T47D (cell line): Measurements from ENCODE around the gene DNAH11.
A peak's percentile ranks its signal among the peaks of the same experiment; 100 is the strongest.

Experiments
- DNase-seq, 2 experiments: peaks; one replicate each; pipeline versions ENCODE4 v3.0.0 to v3.0.0-alpha.2; 2011 to 2012; ENCODE audit warnings: low read depth in 1 of 2, low spot score in 1 of 2
- JUND ChIP-seq: IDR thresholded peaks from 2 replicates; pipeline ENCODE4 v1.6.1; 2012; ENCODE audit warnings: low read depth
- in situ Hi-C: cut with HindIII; loops from 2 replicates; pipeline ENCODE4 v1.10.0; 2016; ENCODE audit warnings: low sequenced_read_pairs, low pct_unique_long_range_greater_than_20kb

DNAH11 gene

DNA sequence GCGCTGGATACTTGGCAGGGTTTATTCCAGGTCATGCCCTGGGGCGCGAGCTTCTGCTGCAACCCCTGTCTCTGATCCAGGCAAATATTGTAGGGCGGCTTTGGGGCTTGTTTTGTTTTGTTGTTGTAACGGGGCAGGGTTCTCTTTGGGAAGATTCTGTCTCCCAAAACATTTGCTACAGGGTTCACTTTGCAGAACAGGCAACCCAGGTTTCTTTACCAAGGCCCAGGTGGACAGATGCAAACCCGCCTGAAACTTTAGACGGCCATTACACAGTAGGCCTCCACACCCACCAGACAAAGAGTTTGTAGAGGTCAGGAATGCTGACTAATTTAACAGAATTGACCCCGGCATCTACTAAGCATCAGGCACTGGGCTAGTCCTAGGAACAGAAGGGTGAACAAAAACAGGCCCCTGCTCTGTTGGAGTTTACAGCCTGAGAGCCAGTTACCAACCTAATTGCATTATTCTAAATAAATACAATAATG is 403.4 kb downstream of the DNAH11 start:
- DNase-seq, result no peak
- no peak for TF ChIP-seq JUND
- in situ Hi-C loops, result no loop called here

DNA sequence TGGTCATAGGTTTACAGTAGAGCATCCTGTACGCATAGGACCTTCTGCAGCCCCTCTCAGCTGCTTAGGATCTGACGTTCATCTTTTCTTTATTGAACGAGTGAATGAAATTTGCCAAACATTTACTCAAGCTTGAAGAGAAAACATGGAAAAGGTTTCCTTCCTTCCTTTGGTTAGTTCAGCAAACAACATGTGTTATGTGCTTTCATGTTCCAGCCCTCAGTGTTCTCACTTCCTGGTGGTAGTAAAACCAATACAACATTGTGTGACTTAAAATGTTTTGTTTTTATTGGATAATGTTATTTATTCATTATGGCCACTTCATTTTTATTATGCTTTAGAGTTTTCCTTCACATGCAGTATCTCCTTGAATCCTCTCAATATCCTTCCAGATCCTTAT is 404.2 kb downstream of the DNAH11 start:
- in situ Hi-C loops, result no loop called here
- TF ChIP-seq JUND, result no peak
- peak in 1 of 2 experiments; percentile 40 for DNase-seq

DNA sequence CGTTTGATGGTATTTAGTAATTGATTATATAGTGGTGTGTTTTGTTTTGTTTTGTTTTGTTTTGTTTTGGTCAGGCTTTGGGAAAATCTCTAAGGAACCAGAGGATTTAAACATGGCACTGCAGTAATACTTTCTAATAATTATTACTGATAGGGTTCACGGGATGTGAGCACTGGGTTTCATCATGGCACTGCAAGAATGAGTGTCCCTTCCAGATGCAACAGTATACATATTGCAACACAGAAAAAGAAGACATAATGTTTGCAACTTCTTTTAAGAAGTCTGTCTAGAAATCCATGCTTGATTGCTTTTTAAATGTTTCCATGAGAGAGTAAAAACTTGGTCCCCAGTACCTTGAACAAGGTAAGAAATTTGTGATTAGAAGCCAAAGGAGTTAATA is 405.1 kb downstream of the DNAH11 start:
- DNase-seq, result no peak
- in situ Hi-C loops, result no loop called here
- TF ChIP-seq JUND, result no peak

DNA sequence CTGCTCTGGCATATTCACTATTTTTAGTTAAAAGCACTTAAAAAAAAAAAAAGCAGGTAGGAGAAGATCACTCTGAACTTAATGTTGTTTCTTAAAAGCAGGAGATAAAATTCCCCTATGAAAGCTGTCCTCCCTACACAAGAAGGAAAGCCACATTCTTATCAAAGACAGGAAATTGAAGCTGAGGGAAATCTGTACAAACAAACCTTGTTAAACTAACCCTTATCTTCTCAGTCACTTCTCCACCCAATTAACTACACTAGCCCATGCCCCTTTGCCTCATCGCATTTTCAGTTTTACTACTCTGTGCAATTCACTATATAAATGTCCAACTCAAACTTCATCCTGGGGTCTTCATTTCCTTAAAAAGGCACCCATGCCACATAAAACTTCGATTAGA is 405.5 kb downstream of the DNAH11 start:
- no peak for TF ChIP-seq JUND
- no peak for DNase-seq
- in situ Hi-C loops, result no loop called here

DNA sequence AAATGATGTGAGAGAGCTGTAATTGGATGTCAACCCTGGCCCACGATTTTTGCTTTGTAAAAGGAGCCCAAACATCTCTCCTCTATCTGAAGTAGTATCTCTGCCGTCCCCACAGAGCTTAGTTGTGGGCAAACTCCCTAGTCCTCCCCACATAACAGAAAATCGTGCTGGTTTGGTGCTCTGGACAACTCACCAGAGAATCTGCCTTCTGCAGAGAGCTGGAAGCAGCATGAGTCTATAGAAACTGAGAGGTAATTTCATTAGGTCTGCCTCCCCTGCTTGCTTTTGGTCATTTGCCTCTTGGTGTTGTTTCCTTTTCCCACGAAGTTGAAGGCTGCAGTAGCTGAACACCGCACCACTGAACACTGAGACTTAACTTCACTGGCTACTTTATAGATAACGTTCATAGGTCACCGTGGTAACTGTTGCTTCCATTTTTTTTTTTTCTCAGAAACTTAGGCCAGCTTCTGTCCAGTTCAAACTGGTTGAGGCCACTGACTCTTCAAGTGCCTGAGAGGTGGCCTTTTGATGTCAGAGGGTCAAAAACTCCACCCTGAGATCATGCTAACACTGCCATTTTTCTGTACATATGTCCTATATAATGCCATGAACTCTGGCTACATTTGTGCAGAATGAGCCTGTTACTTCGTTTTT is 406.2 kb downstream of the DNAH11 start:
- no peak for TF ChIP-seq JUND
- DNase-seq, result no peak
- in situ Hi-C loops, result no loop called here
